Upper lobe of left lung (tissue), 6 donors: ENCODE data around the gene ZNF264. TPM values are rescaled to one million over a fixed set of nuclear protein-coding genes. Genes with fewer than 3 reads are reported as not detected.
A peak's percentile ranks its signal among the peaks of the same experiment; 100 is the strongest.
"Not testable (repeated sequence)": the region's sequence is repeated elsewhere in the genome, so short reads cannot be mapped to it uniquely, and the experiment has no call there.

ENCODE experiments used
- ATAC-seq, 2 donors: fragments of 200-7000 bp; cut with Tn5 transposase; one replicate each; pipeline ENCODE4 v1.9.1; 2022; ENCODE audit warnings: mild to moderate bottlenecking in 2 of 2, moderate library complexity in 2 of 2; ENCODE audit not compliant: low FRiP score in 2 of 2
- DNase-seq, 2 donors: peaks; one replicate each; pipeline ENCODE4 v3.0.0-alpha.2; 2019 to 2020
- H3K27ac ChIP-seq, 4 donors: fragments of 200-600 bp; sonication (generic); one replicate each; pipeline ENCODE4 v1.5.1; 2016 to 2019
- H3K27me3 ChIP-seq, 4 donors: fragments of 200-600 bp; sonication (generic); one replicate each; pipeline ENCODE4 v1.5.1; 2017 to 2019
- H3K36me3 ChIP-seq, 4 donors: fragments of 200-600 bp; sonication (generic); one replicate each; pipeline ENCODE4 v1.5.1; 2016 to 2019
- H3K4me1 ChIP-seq, 4 donors: fragments of 200-600 bp; sonication (generic); one replicate each; pipeline ENCODE4 v1.5.1; 2018 to 2019
- H3K4me3 ChIP-seq, 4 donors: fragments of 200-600 bp; sonication (generic); one replicate each; pipeline ENCODE4 v1.5.1; 2017 to 2019; ENCODE audit warnings: mild to moderate bottlenecking in 2 of 4, moderate library complexity in 1 of 4
- H3K9me3 ChIP-seq, 4 donors: fragments of 200-600 bp; sonication (generic); one replicate each; pipeline ENCODE4 v1.5.1; 2018 to 2019
- EP300 ChIP-seq, 4 donors: sonication (generic); formaldehyde crosslinking; IDR thresholded peaks; one replicate each; pipeline ENCODE4 v1.5.1; 2017; ENCODE audit warnings: antibody characterized with exemption in 4 of 4, control low read depth in 2 of 4
- POLR2A ChIP-seq, 4 donors: fragments of 450-650 bp; IDR thresholded peaks; one replicate each; pipeline ENCODE4 v1.5.1; 2016 to 2017; ENCODE audit warnings: antibody characterized with exemption in 4 of 4, mild to moderate bottlenecking in 2 of 4
- POLR2AphosphoS5 ChIP-seq, 2 donors: sonication (generic); formaldehyde crosslinking; IDR thresholded peaks; one replicate each; pipeline ENCODE4 v1.5.1; 2017; ENCODE audit warnings: antibody characterized with exemption in 2 of 2
- WGBS, 2 donors: methylation state at CpG; one replicate each; pipeline ENCODE4 v1.1.5; 2017 to 2018; 5-methylcytosine and 5-hydroxymethylcytosine counted together
- total RNA-seq, 6 donors: library from RNA; depleted of rRNA in 4 of 6; stranded (reverse); fragments of >200 nt in 4 of 6; gene quantifications; one replicate each; pipeline versions ENCODE4 v1.1.0 to v1.2.1, GENCODE V29; 2016 to 2021
- TF ChIP-seq, protein P1 (sequence below), 6 experiments: fragments of 450-650 bp in 4 of 6; fragments of 200-600 bp in 2 of 6; sonication (generic) in 2 of 6; IDR thresholded peaks; one replicate each; pipeline ENCODE4 v1.5.1; 2016 to 2019; ENCODE audit warnings: antibody characterized with exemption in 6 of 6
- donor health status: DM: no; HTN: no; CAD: no; lungs with moderate emphysema.
- donor health status: DM: no; HTN: yes; CAD: no; lungs with severe emphysema.

Gene ZNF264
- total RNA-seq, 6 donors from 2014 or later, result 35.1 to 60.1 (median 42.9) TPM

DNA sequence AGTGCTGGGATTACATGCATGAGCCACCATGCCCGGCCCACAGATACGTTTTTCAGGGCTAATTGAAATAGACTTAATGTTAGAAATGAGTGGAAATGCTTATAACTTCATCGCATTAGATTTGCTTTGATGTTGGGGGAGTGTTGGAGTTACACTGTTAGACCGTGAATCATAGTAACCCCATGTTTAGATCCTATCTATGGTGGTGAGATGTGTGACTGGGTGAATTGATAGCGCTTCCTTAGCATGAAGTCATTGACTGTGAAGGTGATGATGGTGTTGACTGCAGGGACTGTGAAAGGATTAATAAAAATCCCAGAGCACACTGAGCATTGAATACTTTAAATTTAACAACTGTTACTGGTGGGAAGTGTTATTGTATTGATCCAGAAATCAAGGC, 1.7 kb downstream of the ZNF264 start:
- Histone ChIP-seq H3K4me1 (peaks cover 17 to 28% (median 21%) of the 10 kb centered on the region in 4 donors), H3K27me3 (no peaks in the 10 kb centered on the region), H3K9me3 (no peaks in the 10 kb centered on the region), H3K36me3 (peaks cover 30 to 47% (median 46%) of the 10 kb centered on the region in 4 donors), H3K27ac (no peak overlapping the region), H3K4me3 (peak overlapping the region in 3 of 4 donors; percentile 81 to 85 (median 81))
- no peak for DNase-seq
- 84% methylated on average over 5 of the region's 5 CpGs for WGBS, 2 donors
- ATAC-seq, result no peak
- no peak for TF ChIP-seq POLR2A (IDR thresholded peaks at IDR 0.05)
- TF ChIP-seq, protein P1, sequence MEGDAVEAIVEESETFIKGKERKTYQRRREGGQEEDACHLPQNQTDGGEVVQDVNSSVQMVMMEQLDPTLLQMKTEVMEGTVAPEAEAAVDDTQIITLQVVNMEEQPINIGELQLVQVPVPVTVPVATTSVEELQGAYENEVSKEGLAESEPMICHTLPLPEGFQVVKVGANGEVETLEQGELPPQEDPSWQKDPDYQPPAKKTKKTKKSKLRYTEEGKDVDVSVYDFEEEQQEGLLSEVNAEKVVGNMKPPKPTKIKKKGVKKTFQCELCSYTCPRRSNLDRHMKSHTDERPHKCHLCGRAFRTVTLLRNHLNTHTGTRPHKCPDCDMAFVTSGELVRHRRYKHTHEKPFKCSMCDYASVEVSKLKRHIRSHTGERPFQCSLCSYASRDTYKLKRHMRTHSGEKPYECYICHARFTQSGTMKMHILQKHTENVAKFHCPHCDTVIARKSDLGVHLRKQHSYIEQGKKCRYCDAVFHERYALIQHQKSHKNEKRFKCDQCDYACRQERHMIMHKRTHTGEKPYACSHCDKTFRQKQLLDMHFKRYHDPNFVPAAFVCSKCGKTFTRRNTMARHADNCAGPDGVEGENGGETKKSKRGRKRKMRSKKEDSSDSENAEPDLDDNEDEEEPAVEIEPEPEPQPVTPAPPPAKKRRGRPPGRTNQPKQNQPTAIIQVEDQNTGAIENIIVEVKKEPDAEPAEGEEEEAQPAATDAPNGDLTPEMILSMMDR (IDR thresholded peaks at IDR 0.05), result no peak
- no peak for TF ChIP-seq EP300 (IDR thresholded peaks at IDR 0.05)
- TF ChIP-seq POLR2AphosphoS5 (IDR thresholded peaks at IDR 0.05), result no peak

GRCh38 chr19:57197874-57198273, 6.6 kb downstream of the ZNF264 start:
- not testable (repeated sequence) for H3K27me3 ChIP-seq, H3K4me3 ChIP-seq, H3K27ac ChIP-seq, ATAC-seq, DNase-seq
- Histone ChIP-seq H3K4me1 (peaks cover 8 to 17% (median 10%) of the 10 kb centered on the region in 4 donors), H3K9me3 (peaks cover 0 to 14% (median 9%) of the 10 kb centered on the region in 4 donors), H3K36me3 (peaks cover 30 to 88% (median 69%) of the 10 kb centered on the region in 4 donors)
- 97 to 98% methylated on average over 6 of the region's 6 CpGs for WGBS, 2 donors

GRCh38 chr19:57202160-57202559, 10.9 kb downstream of the ZNF264 start:
- no peak overlapping the region for H3K27ac ChIP-seq
- H3K4me3 ChIP-seq, result no peak overlapping the region
- TF ChIP-seq POLR2A (IDR thresholded peaks at IDR 0.05) (no peak), EP300 (IDR thresholded peaks at IDR 0.05) (no peak), POLR2AphosphoS5 (IDR thresholded peaks at IDR 0.05) (no peak)
- peaks cover 0 to 17% (median 15%) of the 10 kb centered on the region in 4 donors for H3K9me3 ChIP-seq
- no peaks in the 10 kb centered on the region for H3K27me3 ChIP-seq
- WGBS, 2 donors, result 90 to 92% methylated on average over 5 of the region's 5 CpGs
- H3K4me1 ChIP-seq, result peaks cover 0 to 8% (median 0%) of the 10 kb centered on the region in 4 donors
- DNase-seq (no peak), ATAC-seq (no peak)
- peaks cover 16 to 80% (median 58%) of the 10 kb centered on the region in 4 donors for H3K36me3 ChIP-seq

DNA sequence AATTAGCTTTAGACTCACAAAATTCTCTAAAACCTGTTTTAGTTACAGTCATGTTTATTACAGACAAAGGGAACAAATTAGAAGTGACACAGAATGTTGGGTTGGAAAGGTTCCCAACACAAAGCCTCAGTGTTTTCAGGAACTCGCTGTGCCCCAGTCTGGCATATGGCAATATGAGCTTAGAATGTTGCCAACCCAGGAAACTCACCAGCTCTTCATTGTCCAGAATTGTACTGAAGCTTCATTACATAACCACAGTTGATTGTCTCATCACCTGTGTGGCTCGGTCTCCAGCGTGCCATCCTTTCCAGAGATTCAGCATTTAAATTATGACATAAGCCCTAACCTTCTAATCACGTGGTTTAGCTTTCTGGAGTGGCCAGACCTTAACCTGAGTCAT, 19.1 kb downstream of the ZNF264 start:
- no peak for TF ChIP-seq POLR2A (IDR thresholded peaks at IDR 0.05)
- WGBS, 2 donors, result 93 to 94% methylated on average over 4 of the region's 4 CpGs
- no peak for ATAC-seq
- H3K27me3 ChIP-seq, result no peaks in the 10 kb centered on the region
- no peaks in the 10 kb centered on the region for H3K4me1 ChIP-seq
- no peak for DNase-seq
- H3K27ac ChIP-seq, result no peak overlapping the region
- H3K9me3 ChIP-seq, result peaks cover 14 to 49% (median 40%) of the 10 kb centered on the region in 4 donors
- peaks cover 45 to 96% (median 71%) of the 10 kb centered on the region in 4 donors for H3K36me3 ChIP-seq
- H3K4me3 ChIP-seq, result no peak overlapping the region

GRCh38 chr19:57212109-57212508, 20.8 kb downstream of the ZNF264 start:
- no peak overlapping the region for H3K4me3 ChIP-seq
- 92 to 98% methylated on average over 6 to 7 of the region's 7 CpGs for WGBS, 2 donors
- no peak for TF ChIP-seq POLR2A (IDR thresholded peaks at IDR 0.05)
- no peak for TF ChIP-seq POLR2AphosphoS5 (IDR thresholded peaks at IDR 0.05)
- TF ChIP-seq, protein P1 (IDR thresholded peaks at IDR 0.05), result no peak
- TF ChIP-seq EP300 (IDR thresholded peaks at IDR 0.05), result no peak
- no peaks in the 10 kb centered on the region for H3K27me3 ChIP-seq
- H3K9me3 ChIP-seq, result peaks cover 14 to 53% (median 42%) of the 10 kb centered on the region in 4 donors
- no peak overlapping the region for H3K27ac ChIP-seq
- ATAC-seq (no peak), DNase-seq (no peak)
- H3K36me3 ChIP-seq, result peaks cover 40 to 95% (median 61%) of the 10 kb centered on the region in 4 donors
- no peaks in the 10 kb centered on the region for H3K4me1 ChIP-seq

- H3K4me3 ChIP-seq, result no peak overlapping the region
- H3K4me1 ChIP-seq, result no peaks in the 10 kb centered on the region
- DNase-seq (no peak), ATAC-seq (no peak)
- no peaks in the 10 kb centered on the region for H3K36me3 ChIP-seq
- WGBS, 2 donors, result 75 to 86% methylated on average over 1 to 5 of the region's 5 CpGs
- H3K27ac ChIP-seq, result no peak overlapping the region
- TF ChIP-seq, protein P1 (IDR thresholded peaks at IDR 0.05), result no peak
- TF ChIP-seq POLR2AphosphoS5 (IDR thresholded peaks at IDR 0.05), result no peak
- no peak for TF ChIP-seq POLR2A (IDR thresholded peaks at IDR 0.05)
- TF ChIP-seq EP300 (IDR thresholded peaks at IDR 0.05), result no peak
- H3K9me3 ChIP-seq, result no peaks in the 10 kb centered on the region
- no peaks in the 10 kb centered on the region for H3K27me3 ChIP-seq
Observed at GRCh38 chr19:57227502-57227901, 36.2 kb downstream of the ZNF264 start.
